Smooth muscle cell (in vitro differentiated cells): ENCODE results near the gene ABCA9. TPM values are rescaled to one million over a fixed set of nuclear protein-coding genes. Genes with fewer than 3 reads are reported as not detected.

Experiments used
- DNase-seq: peaks from one replicate; lab custom pipeline; 2025; ENCODE audit not compliant: unreplicated experiment; lab: John Stamatoyannopoulos, UW
- H2AFZ ChIP-seq: fragments of 200-600 bp; sonication (generic); 2 replicates; pipeline ENCODE4 v1.6.0; 2016; ENCODE audit warnings: antibody characterized with exemption, low read depth, mild to moderate bottlenecking
- H3F3A ChIP-seq: fragments of 200-600 bp; sonication (generic); 2 replicates; pipeline ENCODE4 v1.6.0; 2017; ENCODE audit warnings: antibody characterized with exemption, low read depth
- H3K27ac ChIP-seq: fragments of 200-600 bp; sonication (generic); 2 replicates; pipeline ENCODE4 v1.5.1; 2016; ENCODE audit warnings: low read depth, mild to moderate bottlenecking
- H3K27me3 ChIP-seq: fragments of 200-600 bp; sonication (generic); 2 replicates; pipeline ENCODE4 v1.6.1; 2016; ENCODE audit warnings: low read depth, mild to moderate bottlenecking
- H3K36me3 ChIP-seq: fragments of 200-600 bp; sonication (generic); 2 replicates; pipeline ENCODE4 v1.5.1; 2016; ENCODE audit warnings: low read depth
- H3K4me1 ChIP-seq: fragments of 200-600 bp; sonication (generic); 2 replicates; pipeline ENCODE4 v1.5.1; 2016; ENCODE audit warnings: low read depth
- H3K4me2 ChIP-seq: fragments of 200-600 bp; sonication (generic); 2 replicates; pipeline ENCODE4 v1.6.0; 2016; ENCODE audit warnings: mild to moderate bottlenecking
- H3K4me3 ChIP-seq: fragments of 200-600 bp; sonication (generic); 2 replicates; pipeline ENCODE4 v1.5.1; 2016; ENCODE audit warnings: mild to moderate bottlenecking
- H3K79me2 ChIP-seq: fragments of 200-600 bp; sonication (generic); 2 replicates; pipeline ENCODE4 v1.6.0; 2016; ENCODE audit warnings: low read depth, mild to moderate bottlenecking
- H3K9ac ChIP-seq: fragments of 200-600 bp; sonication (generic); 2 replicates; pipeline ENCODE4 v1.6.0; 2016; ENCODE audit warnings: low read depth
- H3K9me3 ChIP-seq: fragments of 200-600 bp; sonication (generic); replicated peaks from 2 replicates; pipeline ENCODE4 v1.5.1; 2016; ENCODE audit warnings: low read depth
- H4K20me1 ChIP-seq: fragments of 200-600 bp; sonication (generic); 2 replicates; pipeline ENCODE4 v1.6.0; 2016; ENCODE audit warnings: low read depth
- CTCF ChIP-seq: fragments of 200-600 bp; sonication (generic); IDR thresholded peaks from 2 replicates; pipeline ENCODE4 v1.5.1; 2017; ENCODE audit warnings: borderline replicate concordance, mild to moderate bottlenecking, antibody characterized with exemption; ENCODE audit not compliant: insufficient read depth, poor library complexity, severe bottlenecking
- WGBS: methylation state at CpG from one replicate; pipeline ENCODE4 v1.1.7; 2016; ENCODE audit warnings: low lambda C conversion rate; 5-methylcytosine and 5-hydroxymethylcytosine counted together
- microRNA-seq: library from miRNA; unstranded; fragments of <30 nt; microRNA quantifications from one replicate; pipeline ENCODE4, GENCODE V29; 2016; ENCODE audit warnings: borderline number of aligned reads
- polyA plus RNA-seq: library from polyadenylated mRNA; unstranded; fragments of >200 nt; fragmentation: Nextera tagmentation; extraction: Ambion mirVana; gene quantifications from 2 replicates; pipeline ENCODE4 v1.2.1, GENCODE V29; 2016
- small RNA-seq: library from RNA; depleted of rRNA; stranded (forward); fragments of <200 nt; gene quantifications from one replicate; pipeline ENCODE3, GENCODE V24; 2014
- total RNA-seq: library from RNA; depleted of rRNA; stranded (reverse); fragments of >200 nt; gene quantifications from 2 replicates; pipeline ENCODE4 v1.2.3, GENCODE V29; 2014

Gene ABCA9
- total and polyA plus RNA-seq, 2 experiments from 2014 or later = not detected

DNA sequence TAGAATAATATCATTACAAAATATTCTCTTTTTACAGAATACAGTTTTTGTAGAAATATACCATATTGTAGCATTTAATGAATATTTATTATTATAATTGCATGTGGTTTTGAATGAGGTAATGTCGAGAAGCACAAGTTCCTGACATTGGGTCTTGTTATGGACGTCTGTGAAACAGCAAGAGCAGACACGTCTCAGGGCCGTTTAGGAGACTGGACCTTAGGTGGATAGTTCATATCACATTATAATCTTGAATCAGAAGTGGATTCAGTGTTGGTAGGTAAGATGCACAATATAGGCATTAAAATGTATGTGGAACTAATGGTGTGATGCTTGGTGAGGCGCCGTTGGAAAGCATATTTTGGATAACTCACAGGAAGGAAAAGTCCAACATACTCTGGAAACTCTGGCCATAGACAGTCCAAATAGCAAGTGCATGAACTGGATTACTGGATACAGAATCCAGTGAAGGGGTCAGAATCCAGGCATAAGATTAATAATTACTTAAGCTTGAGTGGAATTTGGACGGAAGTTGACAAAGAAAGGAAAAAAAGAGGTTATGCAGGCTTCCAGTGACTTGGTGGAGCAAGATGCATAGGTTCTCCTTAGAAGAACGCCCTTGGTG is 122.7 kb downstream of the ABCA9 start:
- H2AFZ ChIP-seq = no peak overlapping the region
- H3K79me2 ChIP-seq = no peaks in the 10 kb centered on the region
- no peaks in the 10 kb centered on the region for H3K9me3 ChIP-seq
- H3K9ac ChIP-seq = no peak overlapping the region
- H3F3A ChIP-seq = no peaks in the 10 kb centered on the region
- no peaks in the 10 kb centered on the region for H3K27me3 ChIP-seq
- TF ChIP-seq CTCF = no peak
- no peaks in the 10 kb centered on the region for H4K20me1 ChIP-seq
- no peaks in the 10 kb centered on the region for H3K4me1 ChIP-seq
- no peak for DNase-seq
- no peaks in the 10 kb centered on the region for H3K36me3 ChIP-seq
- no peak overlapping the region for H3K4me2 ChIP-seq
- H3K4me3 ChIP-seq = no peak overlapping the region
- WGBS = 84% methylated on average over 8 of the region's 8 CpGs
- no peak overlapping the region for H3K27ac ChIP-seq

DNA sequence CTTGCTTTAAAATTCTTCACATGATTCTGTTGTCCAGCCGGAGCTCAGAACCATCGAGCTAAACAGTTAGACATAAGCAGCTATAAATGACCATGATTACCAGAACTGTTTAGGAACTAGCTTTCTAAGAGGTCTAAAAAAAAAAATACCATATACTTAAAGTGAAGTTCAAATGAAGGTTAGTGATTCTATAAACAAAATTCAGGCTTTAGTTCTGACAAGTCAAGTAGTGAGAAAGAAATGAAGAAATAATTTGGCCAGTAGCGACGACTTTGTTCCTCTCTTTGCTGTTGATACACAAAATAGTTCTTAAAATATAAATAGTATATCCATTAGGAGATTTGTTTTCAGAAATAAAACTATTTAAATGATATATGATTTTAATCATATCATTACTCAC is 133.2 kb downstream of the ABCA9 start:
- Histone ChIP-seq H3K4me2 (no peak overlapping the region), H3K36me3 (no peaks in the 10 kb centered on the region), H3K27me3 (no peaks in the 10 kb centered on the region), H3F3A (no peaks in the 10 kb centered on the region), H3K4me1 (no peaks in the 10 kb centered on the region), H2AFZ (no peak overlapping the region), H3K9ac (no peak overlapping the region), H3K9me3 (no peaks in the 10 kb centered on the region), H3K79me2 (no peaks in the 10 kb centered on the region), H4K20me1 (no peaks in the 10 kb centered on the region), H3K27ac (no peak overlapping the region), H3K4me3 (no peak overlapping the region)
- 80% methylated on average over 4 of the region's 4 CpGs for WGBS
- no peak for DNase-seq
- no peak for TF ChIP-seq CTCF

DNA sequence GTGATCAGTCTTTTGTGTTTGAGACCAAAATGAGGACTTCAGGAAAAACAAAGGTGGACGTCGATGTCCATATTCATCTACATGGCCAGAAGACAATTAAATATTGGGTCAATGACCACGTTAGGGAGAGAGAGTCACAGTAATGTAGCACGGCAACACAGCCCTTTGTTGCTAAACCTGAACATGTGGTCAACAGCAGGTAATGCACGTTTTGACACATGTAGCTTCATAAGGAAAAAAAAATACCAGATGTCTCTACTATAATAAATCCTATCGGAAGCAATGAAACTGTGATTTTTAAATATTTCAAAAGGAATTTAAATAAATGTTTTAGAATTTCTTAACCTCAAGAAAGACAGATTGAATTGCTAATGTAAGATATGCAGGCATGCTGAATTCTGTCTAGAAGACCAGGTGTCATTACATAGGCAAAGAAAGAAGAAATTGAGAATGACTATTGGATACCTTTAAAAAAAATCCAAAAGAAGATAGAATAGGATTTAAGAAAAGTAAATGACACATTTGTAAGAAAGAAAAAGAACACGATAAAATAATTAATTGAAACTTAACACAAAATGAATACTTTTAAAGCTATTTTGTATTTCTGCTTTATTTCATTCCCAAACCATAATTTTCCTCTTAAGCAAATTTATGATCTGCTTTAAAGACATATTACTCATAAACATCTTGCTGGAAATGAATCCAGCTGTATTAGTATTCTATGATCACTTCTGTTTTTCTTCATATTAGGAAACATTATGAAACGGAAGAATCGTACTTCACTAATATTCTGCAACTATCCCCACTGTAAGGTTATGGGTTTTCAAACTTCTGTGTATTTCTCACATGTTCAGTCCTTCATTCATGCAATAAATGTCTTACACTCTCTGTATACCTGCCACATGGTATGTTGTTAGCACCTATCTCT is 135.7 kb downstream of the ABCA9 start:
- Histone ChIP-seq H3K79me2 (no peaks in the 10 kb centered on the region), H3K4me1 (no peaks in the 10 kb centered on the region), H3K27ac (no peak overlapping the region), H3F3A (no peaks in the 10 kb centered on the region), H3K27me3 (no peaks in the 10 kb centered on the region), H3K4me2 (no peak overlapping the region), H2AFZ (no peak overlapping the region), H3K36me3 (no peaks in the 10 kb centered on the region), H4K20me1 (no peaks in the 10 kb centered on the region), H3K9ac (no peak overlapping the region), H3K4me3 (no peak overlapping the region), H3K9me3 (no peaks in the 10 kb centered on the region)
- 85% methylated on average over 9 of the region's 9 CpGs for WGBS
- no peak for TF ChIP-seq CTCF
- no peak for DNase-seq

Small RNA genes lying within 50 kb of the gene (microRNA-seq; reads per million reads assigned to microRNA genes)
- not detected for gene MIR4524A
- gene MIR4524B = not detected

Small RNA genes lying within 50 kb of the gene (small RNA-seq; reads per million reads assigned to genes)
- gene MIR4524B = not detected

Other genes with a start within 250 kb of the ABCA9 start
- gene ABCA8, start 105.5 kb downstream of the ABCA9 start, total RNA-seq = 6.9 TPM in 2 replicates
- gene ABCA8, start 105.5 kb downstream of the ABCA9 start, polyA plus RNA-seq = 1.3 and 1.7 TPM in 2 replicates
- 0.04 TPM in 1 of 2 replicates, not detected in the other for gene ABCA6, start 81.0 kb upstream of the ABCA9 start, total RNA-seq
- gene ABCA6, start 81.0 kb upstream of the ABCA9 start, polyA plus RNA-seq = not detected in 2 replicates
- not detected in 2 replicates for gene ABCA10, start 167.9 kb upstream of the ABCA9 start, total RNA-seq
- not detected in 2 replicates for gene ABCA10, start 167.9 kb upstream of the ABCA9 start, polyA plus RNA-seq